Prostate gland (tissue), 2 donors: ENCODE results near the gene TUG1. TPM values are rescaled to one million over a fixed set of nuclear protein-coding genes. Genes with fewer than 3 reads are reported as not detected.

Experiments used
- DNase-seq: peaks from one replicate; pipeline ENCODE4 v3.0.0-alpha.2; 2019; ENCODE audit warnings: low spot score
- H3K27ac ChIP-seq, 2 donors: fragments of 200-600 bp; sonication (generic); 2 replicates each; pipeline ENCODE4 v1.5.1; 2017 to 2019
- H3K27me3 ChIP-seq: fragments of 200-600 bp; sonication (generic); replicated peaks from 2 replicates; pipeline ENCODE4 v1.5.1; 2019; ENCODE audit not compliant: insufficient read depth
- H3K36me3 ChIP-seq, 2 donors: fragments of 200-600 bp; sonication (generic); 1 replicate in 1 of 2; 2 replicates in 1 of 2; pipeline versions ENCODE4 v1.5.1 to v1.8.1; 2017 to 2019
- H3K4me1 ChIP-seq: fragments of 200-600 bp; sonication (generic); replicated peaks from 2 replicates; pipeline ENCODE4 v1.5.1; 2019
- H3K4me3 ChIP-seq, 2 donors: fragments of 200-600 bp; sonication (generic); 2 replicates each; pipeline ENCODE4 v1.5.1; 2017 to 2019
- H3K9me3 ChIP-seq: fragments of 200-600 bp; sonication (generic); 2 replicates; pipeline ENCODE4 v1.5.1; 2017
- POLR2A ChIP-seq: fragments of 450-650 bp; IDR thresholded peaks from one replicate; pipeline ENCODE4 v1.6.1; 2016; ENCODE audit warnings: antibody characterized with exemption, mild to moderate bottlenecking
- POLR2AphosphoS5 ChIP-seq: sonication (generic); formaldehyde crosslinking; IDR thresholded peaks from one replicate; pipeline ENCODE4 v1.6.1; 2017; ENCODE audit warnings: antibody characterized with exemption
- WGBS: methylation state at CpG from one replicate; pipeline ENCODE4 v1.1.5; 2018; 5-methylcytosine and 5-hydroxymethylcytosine counted together
- intact Hi-C: fragments of 100-400 bp; cut with DNase I; formaldehyde crosslinking; loops from one replicate; pipeline ENCODE4 v1.14.2; 2022
- total RNA-seq, 2 donors: library from RNA; depleted of rRNA; stranded (reverse); fragments of >200 nt; gene quantifications; one replicate each; pipeline ENCODE4 v1.1.0, GENCODE V29; 2016
- TF ChIP-seq, protein P1 (sequence below), 4 experiments: fragments of 200-600 bp in 2 of 4; fragments of 450-650 bp in 2 of 4; sonication (generic) in 2 of 4; IDR thresholded peaks; 1 replicate in 3 of 4; 2 replicates in 1 of 4; pipeline ENCODE4 v1.5.1; 2016 to 2019; ENCODE audit warnings: antibody characterized with exemption in 4 of 4, mild to moderate bottlenecking in 2 of 4, moderate library complexity in 2 of 4

TUG1 gene
- total RNA-seq, 2 donors from 2014 or later, result 58.7 to 113 TPM

DNA sequence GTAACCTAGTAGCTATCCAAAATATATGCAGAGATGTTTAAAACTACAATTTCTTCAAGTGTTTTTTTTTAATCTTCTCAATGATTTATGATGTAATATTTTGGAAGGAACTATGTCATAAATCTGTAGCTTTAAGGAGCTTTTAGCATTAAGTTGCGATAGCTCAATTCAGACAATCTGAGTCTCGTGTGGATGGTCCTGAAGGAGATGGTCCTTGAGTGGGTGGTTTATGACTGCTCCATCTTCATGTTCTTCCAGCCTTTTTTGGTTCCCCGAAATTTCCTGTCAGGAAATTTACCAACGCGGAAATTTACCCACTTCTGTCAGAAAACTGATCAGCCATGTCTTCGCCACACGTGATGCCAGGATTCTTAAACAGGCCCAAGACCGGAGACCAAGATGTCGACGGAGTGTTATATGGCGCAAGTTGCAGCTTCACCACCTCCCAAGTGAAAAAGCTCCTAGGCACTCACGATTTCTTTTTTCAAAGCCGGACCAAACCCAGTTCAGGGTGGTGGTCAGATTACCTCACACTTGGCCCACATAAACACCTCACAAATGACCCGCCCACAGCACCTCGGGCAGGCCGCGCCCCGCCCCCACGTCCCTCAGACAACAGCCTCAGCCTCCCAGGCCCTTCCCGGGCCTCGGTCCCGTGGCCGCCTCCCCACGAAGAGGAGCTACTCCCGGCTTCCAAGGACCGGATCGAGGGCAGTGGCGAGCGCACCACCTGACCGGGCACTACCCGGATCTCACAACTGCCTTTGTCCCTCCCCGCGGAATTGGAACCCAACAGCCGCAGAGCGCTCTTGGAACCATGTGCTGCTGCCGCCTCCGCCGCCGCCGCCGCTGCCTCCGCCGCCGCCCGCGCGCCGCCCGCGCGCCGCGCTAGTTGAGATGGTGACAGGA is 796 bp upstream of the TUG1 start, which contains the start of gene MORC2:
Gene MORC2, minus strand, starts transcription at position 760 of the 909 bp plus-strand sequence. CDS start 885 bp downstream, outside the sequence.
- 28% methylated on average over 31 of the region's 53 CpGs for WGBS
- intact Hi-C loops, result loop anchor here (2.0 to 5.0 kb wide), 3 partner anchors 69 to 113 kb away; partner anchors contain the start of gene SMTN

GRCh38 chr22:30969532-30970355 is 679 bp downstream of the TUG1 start:
- peak overlapping the region; percentile 91 for H3K4me3 ChIP-seq
- TF ChIP-seq POLR2AphosphoS5 (no peak), POLR2A (no peak)
- TF ChIP-seq, protein P1, sequence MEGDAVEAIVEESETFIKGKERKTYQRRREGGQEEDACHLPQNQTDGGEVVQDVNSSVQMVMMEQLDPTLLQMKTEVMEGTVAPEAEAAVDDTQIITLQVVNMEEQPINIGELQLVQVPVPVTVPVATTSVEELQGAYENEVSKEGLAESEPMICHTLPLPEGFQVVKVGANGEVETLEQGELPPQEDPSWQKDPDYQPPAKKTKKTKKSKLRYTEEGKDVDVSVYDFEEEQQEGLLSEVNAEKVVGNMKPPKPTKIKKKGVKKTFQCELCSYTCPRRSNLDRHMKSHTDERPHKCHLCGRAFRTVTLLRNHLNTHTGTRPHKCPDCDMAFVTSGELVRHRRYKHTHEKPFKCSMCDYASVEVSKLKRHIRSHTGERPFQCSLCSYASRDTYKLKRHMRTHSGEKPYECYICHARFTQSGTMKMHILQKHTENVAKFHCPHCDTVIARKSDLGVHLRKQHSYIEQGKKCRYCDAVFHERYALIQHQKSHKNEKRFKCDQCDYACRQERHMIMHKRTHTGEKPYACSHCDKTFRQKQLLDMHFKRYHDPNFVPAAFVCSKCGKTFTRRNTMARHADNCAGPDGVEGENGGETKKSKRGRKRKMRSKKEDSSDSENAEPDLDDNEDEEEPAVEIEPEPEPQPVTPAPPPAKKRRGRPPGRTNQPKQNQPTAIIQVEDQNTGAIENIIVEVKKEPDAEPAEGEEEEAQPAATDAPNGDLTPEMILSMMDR (IDR thresholded peaks at IDR 0.05), result no peak
- H3K9me3 ChIP-seq, result no peaks in the 10 kb centered on the region
- no peaks in the 10 kb centered on the region for H3K4me1 ChIP-seq
- no peaks in the 10 kb centered on the region for H3K27me3 ChIP-seq
- intact Hi-C loops, result loop anchor here (2.0 to 5.0 kb wide), 3 partner anchors 68 to 111 kb away; partner anchors contain the start of gene SMTN
- WGBS, result 5% methylated on average over 22 of the region's 49 CpGs
- H3K36me3 ChIP-seq, result peaks cover 0 to 11% of the 10 kb centered on the region in 2 donors
- no peak for DNase-seq
- H3K27ac ChIP-seq, result peak overlapping the region; percentile 97

More for the DNA sequence above, 796 bp upstream of the TUG1 start, which contains the start of gene MORC2:
- H3K9me3 ChIP-seq, result no peaks in the 10 kb centered on the region
- peak within 1 kb of the TSS; percentile 91 for H3K4me3 ChIP-seq
- peaks cover 0 to 6% of the 10 kb centered on the region in 2 donors for H3K36me3 ChIP-seq
- TF ChIP-seq, protein P1 (IDR thresholded peaks at IDR 0.05), result no peak
- TF ChIP-seq POLR2AphosphoS5, result no peak
- TF ChIP-seq POLR2A, result no peak
- peak; percentile 28 for DNase-seq
- H3K4me1 ChIP-seq, result no peaks in the 10 kb centered on the region
- H3K27ac ChIP-seq, result peak within 1 kb of the TSS; percentile 97
- no peaks in the 10 kb centered on the region for H3K27me3 ChIP-seq

DNA sequence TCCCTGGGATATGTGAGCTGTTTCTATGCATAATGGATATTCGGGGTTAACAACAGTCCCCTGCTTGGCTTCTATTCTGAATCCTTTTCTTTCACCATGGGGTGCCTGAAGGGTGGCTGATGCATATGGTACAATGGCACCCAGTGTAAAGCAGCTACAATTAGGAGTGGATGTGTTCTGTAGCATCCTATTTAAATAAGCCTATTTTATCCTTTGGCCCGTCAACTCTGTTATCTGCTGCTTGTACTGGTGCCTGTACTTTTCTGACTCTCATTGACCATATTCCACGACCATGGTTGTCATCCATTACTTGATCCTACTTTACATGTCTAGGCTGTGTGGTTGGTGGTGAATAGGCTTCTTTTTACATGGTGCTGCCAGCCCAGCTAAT is 1.3 kb downstream of the TUG1 start:
- no peak for DNase-seq
- H3K4me1 ChIP-seq, result no peaks in the 10 kb centered on the region
- 63% methylated on average over 3 of the region's 3 CpGs for WGBS
- intact Hi-C loops, result no loop called here
- peaks cover 0 to 11% of the 10 kb centered on the region in 2 donors for H3K36me3 ChIP-seq
- no peaks in the 10 kb centered on the region for H3K27me3 ChIP-seq
- peak overlapping the region; percentile 91 for H3K4me3 ChIP-seq
- peak overlapping the region in 1 of 2 donors; percentile 97 for H3K27ac ChIP-seq
- TF ChIP-seq, protein P1 (IDR thresholded peaks at IDR 0.05), result no peak
- TF ChIP-seq POLR2A, result no peak
- TF ChIP-seq POLR2AphosphoS5, result no peak
- no peaks in the 10 kb centered on the region for H3K9me3 ChIP-seq

DNA sequence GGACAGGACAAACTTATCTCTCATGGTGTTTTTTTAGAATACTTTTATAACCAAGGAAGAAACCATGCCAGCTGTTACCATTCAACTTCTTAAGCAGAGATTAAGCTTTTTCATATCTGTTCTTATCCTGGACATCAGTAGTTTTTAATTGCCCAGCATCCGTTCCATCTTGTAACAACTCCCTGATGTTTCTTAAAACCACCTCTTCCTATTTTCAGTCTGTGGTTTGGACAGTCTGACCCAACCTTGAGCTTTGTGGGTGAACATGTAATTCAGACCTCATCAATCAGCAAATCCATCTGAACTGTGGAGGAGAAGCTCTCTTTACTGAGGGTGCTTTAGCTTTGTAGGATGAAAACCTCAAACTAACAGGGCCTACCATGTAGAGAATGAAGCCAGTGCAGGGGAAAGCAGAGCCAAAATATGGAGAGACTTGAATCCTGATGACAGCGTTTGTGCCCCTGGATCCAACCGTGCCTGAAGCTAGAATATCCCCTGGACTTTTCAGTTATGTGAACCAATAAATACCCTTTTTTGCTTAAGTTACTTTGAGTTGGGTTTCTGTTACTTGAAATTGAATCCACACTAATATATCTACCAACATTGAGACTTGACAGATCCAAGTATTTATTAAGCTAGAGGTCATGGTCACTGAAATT is 9.4 kb downstream of the TUG1 start:
- intact Hi-C loops, result no loop called here
- no peak overlapping the region for H3K27ac ChIP-seq
- WGBS, result 95% methylated on average over 3 of the region's 3 CpGs
- H3K4me3 ChIP-seq, result no peak overlapping the region
- DNase-seq, result no peak
- H3K27me3 ChIP-seq, result no peaks in the 10 kb centered on the region
- no peak for TF ChIP-seq POLR2AphosphoS5
- TF ChIP-seq, protein P1 (IDR thresholded peaks at IDR 0.05), result no peak
- no peak for TF ChIP-seq POLR2A
- no peaks in the 10 kb centered on the region for H3K9me3 ChIP-seq
- H3K36me3 ChIP-seq, result peaks cover 0 to 4% of the 10 kb centered on the region in 2 donors
- H3K4me1 ChIP-seq, result no peaks in the 10 kb centered on the region
